Mammary epithelial cell (primary cell): ENCODE measurements around the gene CTBP2.

Source experiments
- CTCF ChIP-seq, 2 donors: IDR thresholded peaks in 1 of 2; conservative IDR thresholded peaks in 1 of 2; 2 replicates each; pipeline ENCODE4 v1.5.1; 2011 to 2012; ENCODE audit warnings: inconsistent platforms in 2 of 2, low read length in 2 of 2, mild to moderate bottlenecking in 2 of 2, control low read depth in 1 of 2, low read depth in 1 of 2; ENCODE audit not compliant: insufficient read depth in 1 of 2; ENCODE audit errors: extremely low read depth in 1 of 2
- EZH2 ChIP-seq: IDR thresholded peaks from 2 replicates; pipeline ENCODE4 v1.6.1; 2012; ENCODE audit warnings: low read length, inconsistent platforms, borderline replicate concordance

GRCh38 chr10:125052146-125052545 is 108.2 kb downstream of the CTBP2 start:
- TF ChIP-seq CTCF (conservative IDR thresholded peaks at IDR 0.05 in 1 of 2, IDR thresholded peaks at IDR 0.05 in 1 of 2; ENCODE audit: extremely low read depth in 1 of 2, insufficient read depth in 1 of 2, low read depth in 1 of 2, low read length in 2 of 2) (no peak), EZH2 (no peak)
